CD14-positive monocyte (primary cell): ENCODE data around the gene CABP7. TPM values are rescaled to one million over a fixed set of nuclear protein-coding genes. Genes with fewer than 3 reads are reported as not detected.

ENCODE experiments used
- DNase-seq, 3 donors: peaks; one replicate each; pipeline ENCODE4 v3.0.0-alpha.2; 2011 to 2022
- H2AFZ ChIP-seq: 2 replicates; pipeline ENCODE4 v1.6.0; 2012; ENCODE audit warnings: mild to moderate bottlenecking, low read depth, low read length, inconsistent platforms; ENCODE audit not compliant: insufficient read depth, poor library complexity, severe bottlenecking
- H3K27ac ChIP-seq, 2 donors: 1 replicate in 1 of 2; 2 replicates in 1 of 2; pipeline ENCODE4 v1.5.1; 2012 to 2013; ENCODE audit warnings: low read length in 2 of 2, control low read depth in 1 of 2, inconsistent platforms in 1 of 2, low read depth in 1 of 2, mild to moderate bottlenecking in 1 of 2
- H3K27me3 ChIP-seq, 2 donors: one replicate each; pipeline versions ENCODE4 v1.6.0 to v1.6.1; 2011 to 2013; ENCODE audit warnings: low read length in 2 of 2; ENCODE audit not compliant: control insufficient read depth in 2 of 2, insufficient read depth in 2 of 2
- H3K36me3 ChIP-seq, 2 donors: replicated peaks in 1 of 2; 1 replicate in 1 of 2; 2 replicates in 1 of 2; pipeline versions ENCODE4 v1.5.1 to v1.6.1; 2012 to 2013; ENCODE audit warnings: low read length in 2 of 2, control low read depth in 1 of 2, inconsistent platforms in 1 of 2, mild to moderate bottlenecking in 1 of 2; ENCODE audit not compliant: insufficient read depth in 2 of 2, control insufficient read depth in 1 of 2
- H3K4me1 ChIP-seq, 2 donors: 1 replicate in 1 of 2; 2 replicates in 1 of 2; pipeline versions ENCODE4 v1.5.1 to v1.6.1; 2012 to 2013; ENCODE audit warnings: low read length in 2 of 2, control low read depth in 1 of 2, inconsistent platforms in 1 of 2, mild to moderate bottlenecking in 1 of 2, moderate library complexity in 1 of 2; ENCODE audit not compliant: insufficient read depth in 2 of 2, control insufficient read depth in 1 of 2
- H3K4me2 ChIP-seq: replicated peaks from 2 replicates; pipeline ENCODE3; 2012; ENCODE audit warnings: low read length, moderate library complexity, mild to moderate bottlenecking; ENCODE audit not compliant: poor library complexity, severe bottlenecking; ENCODE audit errors: extremely low read depth
- H3K4me3 ChIP-seq, 3 experiments: fragments of 200-600 bp in 1 of 3; sonication (generic) in 1 of 3; replicated peaks in 1 of 3; 1 replicate in 2 of 3; 2 replicates in 1 of 3; pipeline ENCODE4 v1.5.1; 2011 to 2013; ENCODE audit warnings: low read length in 3 of 3, mild to moderate bottlenecking in 3 of 3, control low read depth in 2 of 3, low read depth in 2 of 3, inconsistent platforms in 1 of 3, moderate library complexity in 1 of 3
- H3K79me2 ChIP-seq: 2 replicates; pipeline ENCODE4 v1.6.0; 2012; ENCODE audit warnings: mild to moderate bottlenecking, control low read depth, inconsistent platforms, low read length, moderate library complexity; ENCODE audit not compliant: insufficient read depth
- H3K9ac ChIP-seq: 2 replicates; pipeline ENCODE4 v1.6.0; 2017; ENCODE audit warnings: low read length, mild to moderate bottlenecking; ENCODE audit not compliant: insufficient read depth, poor library complexity, severe bottlenecking
- H3K9me3 ChIP-seq, 2 donors: replicated peaks in 1 of 2; 1 replicate in 1 of 2; 2 replicates in 1 of 2; pipeline versions ENCODE4 v1.5.1 to v1.6.1; 2012 to 2013; ENCODE audit warnings: low read length in 2 of 2, control low read depth in 1 of 2; ENCODE audit not compliant: control insufficient read depth in 1 of 2, insufficient read depth in 1 of 2
- H4K20me1 ChIP-seq: 2 replicates; pipeline ENCODE4 v1.6.0; 2012; ENCODE audit warnings: mild to moderate bottlenecking, low read length, control low read depth, moderate library complexity; ENCODE audit not compliant: insufficient read depth
- H3K27ac Mint-ChIP-seq, 7 donors: one replicate each; pipeline ENCODE4 v1.8.0; 2020; ENCODE audit warnings: mild to moderate bottlenecking in 7 of 7, mixed read lengths in 7 of 7, moderate library complexity in 6 of 7, inconsistent platforms in 2 of 7
- H3K27me3 Mint-ChIP-seq, 3 donors: one replicate each; pipeline ENCODE4 v1.8.0; 2021 to 2022; ENCODE audit warnings: low read depth in 3 of 3, mild to moderate bottlenecking in 3 of 3, mixed read lengths in 3 of 3, moderate library complexity in 3 of 3, inconsistent platforms in 1 of 3
- H3K36me3 Mint-ChIP-seq, 2 donors: one replicate each; pipeline ENCODE4 v1.8.0; 2020; ENCODE audit warnings: mixed read lengths in 2 of 2, inconsistent platforms in 1 of 2, mild to moderate bottlenecking in 1 of 2
- H3K4me1 Mint-ChIP-seq: one replicate; pipeline ENCODE4 v1.8.0; 2020; ENCODE audit warnings: mild to moderate bottlenecking, mixed read lengths
- H3K4me3 Mint-ChIP-seq, 2 donors: one replicate each; pipeline ENCODE4 v1.8.0; 2020; ENCODE audit warnings: mild to moderate bottlenecking in 2 of 2, mixed read lengths in 2 of 2, moderate library complexity in 1 of 2
- H3K9me3 Mint-ChIP-seq, 7 donors: one replicate each; pipeline ENCODE4 v1.8.0; 2020 to 2022; ENCODE audit warnings: mixed read lengths in 7 of 7, mild to moderate bottlenecking in 6 of 7, moderate library complexity in 6 of 7, inconsistent platforms in 2 of 7
- CTCF ChIP-seq: fragments of 200-600 bp; IDR thresholded peaks from one replicate; pipeline ENCODE4 v1.8.0; 2022; ENCODE audit warnings: antibody characterized with exemption, mild to moderate bottlenecking
- WGBS: methylation state at CpG from one replicate; pipeline ENCODE4 v1.1.5; 2013; ENCODE audit warnings: missing lambda C conversion rate; ENCODE audit not compliant: insufficient coverage; 5-methylcytosine and 5-hydroxymethylcytosine counted together
- intact Hi-C, 2 donors: fragments of 100-400 bp; cut with micrococcal nuclease; formaldehyde crosslinking; loops; one replicate each; pipeline versions ENCODE4 v1.15.0 to v1.15.1; 2023
- polyA plus RNA-seq, 3 donors: library from polyadenylated mRNA; depleted of rRNA in 1 of 3; unstranded in 2 of 3; stranded (reverse) in 1 of 3; fragments of 300-500 nt in 2 of 3; fragments of >200 nt in 1 of 3; fragmentation: Illumina TruSeq in 2 of 3; gene quantifications; 1 replicate in 2 of 3; 2 replicates in 1 of 3; pipeline ENCODE4 v1.2.3, GENCODE V29; 2012 to 2021

Gene CABP7
- polyA plus RNA-seq, 3 donors: 0.11 to 0.14 TPM; not detected in 1

GRCh38 chr22:29713156-29713727, 6.6 kb upstream of the CABP7 start:
- WGBS: 67% methylated on average over 7 of the region's 8 CpGs
- H3K79me2 ChIP-seq: no peaks in the 10 kb centered on the region
- H3K27ac ChIP-seq: no peak overlapping the region
- TF ChIP-seq CTCF: no peak
- H3K4me3 ChIP-seq: no peak overlapping the region
- intact Hi-C loops: no loop called here
- Mint-ChIP-seq H3K4me3 (no peak overlapping the region), H3K9me3 (peaks cover 0 to 2% (median 0%) of the 10 kb centered on the region in 7 donors), H3K27me3 (peaks cover 17 to 47% (median 37%) of the 10 kb centered on the region in 3 donors), H3K36me3 (no peaks in the 10 kb centered on the region), H3K27ac (no peak overlapping the region), H3K4me1 (no peaks in the 10 kb centered on the region)
- H3K4me1 ChIP-seq: no peaks in the 10 kb centered on the region
- DNase-seq: no peak
- H3K9me3 ChIP-seq: no peaks in the 10 kb centered on the region
- H3K27me3 ChIP-seq: peaks cover 0 to 5% of the 10 kb centered on the region in 2 donors
- no peak overlapping the region for H3K4me2 ChIP-seq
- H3K36me3 ChIP-seq: no peaks in the 10 kb centered on the region
- no peaks in the 10 kb centered on the region for H4K20me1 ChIP-seq
- no peak overlapping the region for H2AFZ ChIP-seq
- H3K9ac ChIP-seq: no peak overlapping the region

- DNase-seq: no peak
- H3K4me3 Mint-ChIP-seq: no peak overlapping the region
- H3K36me3 Mint-ChIP-seq: no peaks in the 10 kb centered on the region
- Histone ChIP-seq H3K9ac (no peak overlapping the region), H3K79me2 (no peaks in the 10 kb centered on the region), H3K4me1 (no peaks in the 10 kb centered on the region), H2AFZ (no peak overlapping the region), H4K20me1 (no peaks in the 10 kb centered on the region), H3K4me3 (no peak overlapping the region), H3K9me3 (peaks cover 0 to 5% of the 10 kb centered on the region in 2 donors), H3K27ac (no peak overlapping the region), H3K27me3 (peaks cover 12 to 20% of the 10 kb centered on the region in 2 donors), H3K36me3 (no peaks in the 10 kb centered on the region), H3K4me2 (no peak overlapping the region)
- no peaks in the 10 kb centered on the region for H3K4me1 Mint-ChIP-seq
- WGBS: 79% methylated on average over 8 of the region's 13 CpGs
- H3K9me3 Mint-ChIP-seq: peaks cover 0 to 11% (median 2%) of the 10 kb centered on the region in 7 donors
- peaks cover 31 to 59% (median 43%) of the 10 kb centered on the region in 3 donors for H3K27me3 Mint-ChIP-seq
- H3K27ac Mint-ChIP-seq: no peak overlapping the region
- TF ChIP-seq CTCF: no peak
- intact Hi-C loops: no loop called here
Measured at GRCh38 chr22:29715240-29715639, 4.6 kb upstream of the CABP7 start.
